CD4-positive, alpha-beta T cell treated with Interferon alpha-2 for 1 hour (primary cell): ENCODE data around the gene REL.
A peak's percentile ranks its signal among the peaks of the same experiment; 100 is the strongest.
"Not testable (repeated sequence)": the region's sequence is repeated elsewhere in the genome, so short reads cannot be mapped to it uniquely, and the experiment has no call there.

Experiments used
- DNase-seq, 2 donors: peaks; one replicate each; pipeline ENCODE4 v3.0.0-alpha.2; 2020 to 2022

Gene REL

DNA sequence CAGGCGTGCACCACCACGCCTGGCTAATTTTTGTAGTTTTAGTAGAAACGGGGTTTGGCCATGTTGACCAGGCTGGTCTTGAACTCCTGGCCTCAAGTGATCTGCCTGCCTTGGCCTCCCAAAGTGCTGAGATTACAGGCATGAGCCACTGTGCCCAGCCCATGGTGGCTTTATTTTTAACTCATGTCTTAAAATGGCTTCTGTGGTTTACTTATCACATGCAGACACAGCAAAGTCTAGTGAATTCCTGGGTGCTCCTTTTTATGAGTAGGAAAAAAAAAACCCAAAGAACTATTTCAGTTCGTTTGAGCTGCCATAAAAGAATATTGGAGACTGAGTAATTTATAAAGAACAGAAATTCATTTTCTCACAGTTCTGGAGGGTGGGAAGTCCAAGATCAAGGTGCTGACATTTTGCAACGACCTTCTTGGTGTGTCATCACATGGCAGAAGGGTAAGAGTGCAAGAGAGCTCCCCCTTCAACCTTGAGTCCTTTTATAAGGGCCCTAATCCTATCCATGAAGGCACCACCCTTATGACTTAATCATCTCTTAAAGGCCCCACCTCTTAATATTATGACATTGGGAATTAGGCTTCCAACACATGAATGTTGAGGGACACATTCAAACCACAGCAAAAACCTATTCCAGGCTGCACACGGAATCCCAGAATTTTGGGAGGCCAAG, 12.6 kb upstream of the REL start:
- no peak for DNase-seq

DNA sequence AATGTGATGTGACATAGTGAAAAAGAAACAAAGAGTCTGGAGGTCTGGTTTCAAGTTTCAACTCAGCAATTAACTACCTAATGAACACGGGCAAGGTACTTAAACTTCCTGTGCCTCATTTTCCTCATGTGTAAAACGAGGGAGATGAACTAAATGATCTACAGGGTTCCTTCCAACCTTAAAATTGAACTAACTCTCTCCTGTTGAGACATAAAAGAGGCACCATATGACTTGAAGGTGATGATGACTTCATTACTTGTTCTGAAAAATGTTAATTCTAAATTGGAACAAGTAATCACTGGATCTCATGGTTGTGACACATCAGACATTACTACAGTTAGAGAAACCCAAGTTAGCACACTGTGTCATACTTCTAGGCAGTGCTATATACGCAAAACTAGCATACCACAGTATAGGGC, 8.9 kb upstream of the REL start:
- DNase-seq: no peak

DNA sequence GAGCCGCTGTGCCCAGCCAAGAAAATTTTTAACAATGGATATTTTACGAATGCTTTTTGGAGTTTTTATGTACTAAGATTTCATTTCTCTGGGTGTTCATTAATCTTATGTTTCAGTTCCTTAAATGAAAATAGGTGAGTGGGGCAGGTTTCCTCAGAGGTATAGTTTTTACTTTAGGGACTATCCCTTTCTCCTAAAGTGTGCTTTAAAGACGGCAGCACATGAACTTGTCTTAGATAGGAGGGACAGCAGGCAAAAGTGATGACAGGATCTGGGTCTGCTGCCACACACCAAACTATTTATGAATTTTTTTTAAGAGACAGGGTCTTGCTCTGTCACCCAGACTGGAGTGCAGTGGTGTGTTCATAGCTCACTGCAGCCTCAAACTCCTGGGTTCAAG, 8.0 kb upstream of the REL start:
- DNase-seq: no peak

DNA sequence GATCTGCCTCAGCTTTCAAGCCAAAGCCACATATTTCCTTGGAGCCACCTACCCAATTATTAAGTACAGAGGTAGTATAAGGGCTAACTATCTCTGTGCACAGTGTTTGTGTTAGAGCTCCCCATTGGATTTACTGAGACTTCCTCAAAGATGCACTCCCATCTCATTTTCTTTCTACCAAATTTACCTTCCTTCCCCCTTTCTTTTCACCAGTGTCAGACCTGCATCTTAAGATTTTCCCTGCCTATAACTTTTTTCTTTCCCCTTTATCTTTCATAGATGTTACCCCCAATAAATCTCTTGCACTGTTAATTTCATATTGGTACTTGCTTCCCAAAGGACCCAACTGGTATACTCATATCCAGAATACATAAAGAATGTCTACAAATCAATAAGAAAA, 5.9 kb upstream of the REL start:
- no peak for DNase-seq

DNA sequence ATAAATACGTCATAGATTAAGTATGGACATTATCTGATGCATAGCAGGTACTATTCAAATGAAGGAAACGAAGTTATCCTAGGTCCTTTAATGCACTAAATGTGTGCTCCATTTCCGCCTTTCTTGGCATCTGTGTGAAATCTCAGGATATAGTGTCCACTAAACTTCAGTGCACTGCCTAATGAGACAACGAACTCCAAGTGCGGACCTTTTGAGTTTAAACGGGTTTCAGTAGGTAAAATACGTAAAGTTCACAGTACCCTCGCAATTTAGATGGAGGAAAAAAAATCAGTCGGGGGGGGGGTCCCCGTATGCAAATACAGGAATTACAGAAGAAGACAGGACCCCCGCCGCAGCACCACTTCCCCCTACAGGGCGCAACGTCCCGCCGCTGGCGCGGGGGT, 729 bp upstream of the REL start:
- no peak for DNase-seq

DNA sequence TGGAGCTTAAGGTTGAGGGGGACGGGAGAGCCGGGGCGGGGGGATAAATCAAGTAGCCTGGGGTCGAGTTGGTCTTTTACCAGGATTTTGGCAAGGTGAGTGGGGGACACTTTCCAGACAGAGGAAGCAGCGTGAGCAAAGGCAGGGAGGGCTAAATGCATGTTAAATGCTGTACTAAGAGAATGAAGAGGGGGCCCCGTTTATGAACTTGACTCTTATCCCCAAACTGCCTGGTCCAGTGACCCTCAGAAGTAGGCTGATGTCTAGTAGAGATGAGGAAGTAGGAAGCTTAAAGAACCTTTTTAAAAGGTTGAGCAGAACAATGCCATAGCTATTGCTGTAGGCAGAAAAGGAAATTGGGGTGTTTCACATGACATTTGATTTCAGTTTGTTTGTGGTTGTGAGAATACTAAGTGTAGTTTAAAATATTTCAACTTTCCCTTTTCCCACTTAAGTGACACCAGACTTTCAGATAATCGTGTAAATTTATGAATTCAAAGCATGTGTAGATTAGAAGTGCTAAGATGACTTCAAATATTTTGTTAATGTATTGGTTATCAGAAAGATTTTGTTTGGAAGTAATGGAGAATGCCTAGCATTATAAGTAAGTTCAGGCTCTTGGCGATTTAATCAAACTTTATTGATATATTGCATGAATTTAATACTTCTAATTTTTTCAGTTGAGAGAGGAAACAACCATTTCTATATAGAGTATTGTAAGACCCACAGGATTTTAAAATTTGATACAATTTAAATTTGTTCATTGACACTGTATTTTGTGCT, 1.8 kb downstream of the REL start:
- peak; percentile 54 to 55 for DNase-seq

DNA sequence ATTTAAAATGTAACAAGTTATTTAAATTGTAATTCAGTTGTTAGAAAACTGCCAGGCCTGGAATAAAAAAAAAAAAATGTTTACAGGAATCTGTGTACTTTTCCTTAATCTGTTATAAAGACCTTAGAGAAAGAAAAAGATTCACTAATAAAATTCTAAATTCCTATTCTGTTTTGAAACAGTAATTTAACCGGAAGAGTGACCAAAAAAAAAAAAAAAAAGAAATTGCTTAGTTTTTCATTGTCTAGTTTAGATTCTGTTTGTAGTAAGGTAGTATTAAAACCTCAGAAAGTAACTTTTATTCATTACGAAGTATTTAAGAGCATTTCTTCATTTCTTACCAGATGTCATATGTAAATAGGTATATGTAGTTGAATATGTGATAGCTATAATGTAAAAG, 2.5 kb downstream of the REL start:
- DNase-seq: no peak

DNA sequence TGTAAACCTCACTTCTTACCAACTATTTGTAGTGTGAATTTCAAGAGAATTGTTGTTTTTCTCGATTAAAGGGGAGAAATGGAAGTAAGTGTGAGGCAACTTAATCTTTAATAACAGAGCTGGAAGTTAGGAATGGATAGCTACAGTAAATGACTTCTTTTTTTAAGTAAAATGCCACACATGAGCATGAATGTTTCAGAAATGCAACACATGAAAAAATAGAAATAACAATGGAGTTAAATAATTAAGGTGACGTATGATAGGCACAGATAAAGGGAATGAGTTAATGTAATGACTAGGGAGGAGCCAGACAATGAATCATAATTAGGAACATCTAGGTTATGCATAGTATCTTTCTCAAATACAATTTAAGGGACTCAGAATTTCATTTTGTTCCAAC, 3.4 kb downstream of the REL start:
- peak in 1 of 2 donors; percentile 25 for DNase-seq

DNA sequence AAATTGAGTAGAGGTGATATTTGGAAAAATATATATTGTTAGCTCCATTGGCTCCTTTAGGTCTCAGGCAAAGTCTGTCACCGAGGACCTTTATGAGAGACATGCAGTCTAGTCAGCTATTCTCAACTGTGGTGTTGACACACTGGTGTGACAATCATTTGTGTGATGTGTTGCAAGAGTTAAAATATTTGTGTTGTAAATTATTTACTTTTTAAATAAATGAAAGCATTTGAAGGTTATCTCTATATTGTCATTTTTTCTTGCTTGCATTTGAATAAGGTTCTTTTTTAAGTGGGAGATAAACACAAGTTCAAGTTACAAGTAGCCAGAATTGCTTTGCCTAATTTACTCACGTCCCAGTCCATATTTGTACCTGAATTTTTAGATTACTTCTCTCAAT, 4.3 kb downstream of the REL start:
- no peak for DNase-seq

DNA sequence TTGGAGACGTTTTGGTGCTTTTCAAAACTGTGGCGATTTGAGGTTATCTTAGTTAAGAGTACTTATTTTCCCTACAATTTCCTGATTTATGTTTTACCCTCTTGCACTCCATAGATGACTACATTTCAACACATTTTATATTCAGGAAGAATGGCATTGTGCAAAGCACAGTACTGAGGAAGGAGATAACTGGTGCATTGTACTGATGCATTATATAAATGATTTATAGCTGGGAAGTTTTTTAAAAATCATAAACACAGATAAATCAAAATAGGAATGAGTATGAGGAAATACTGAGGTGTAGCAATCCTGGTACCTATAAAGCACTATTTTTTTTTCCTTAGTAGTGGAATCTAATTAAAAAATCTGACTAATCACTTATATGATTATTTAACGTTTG, 5.6 kb downstream of the REL start:
- no peak for DNase-seq

DNA sequence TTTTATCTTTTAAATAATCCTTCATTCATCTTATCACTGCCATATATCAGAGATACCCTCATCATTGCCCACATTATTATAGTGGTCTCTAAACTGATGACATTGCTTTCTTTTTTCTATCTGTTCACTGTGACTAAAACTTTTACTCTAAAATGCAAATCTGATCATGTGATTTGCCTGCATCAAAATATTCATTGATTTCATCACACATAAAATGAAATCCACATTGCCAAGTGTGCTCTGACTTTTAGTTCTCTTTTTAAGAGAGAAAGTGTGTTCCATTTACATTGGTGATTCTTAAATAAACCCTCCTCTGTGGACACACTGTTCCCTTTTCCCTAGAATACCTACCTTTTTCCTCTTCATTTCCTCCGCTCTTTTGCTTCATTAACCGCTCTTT, 7.5 kb downstream of the REL start:
- no peak for DNase-seq

DNA sequence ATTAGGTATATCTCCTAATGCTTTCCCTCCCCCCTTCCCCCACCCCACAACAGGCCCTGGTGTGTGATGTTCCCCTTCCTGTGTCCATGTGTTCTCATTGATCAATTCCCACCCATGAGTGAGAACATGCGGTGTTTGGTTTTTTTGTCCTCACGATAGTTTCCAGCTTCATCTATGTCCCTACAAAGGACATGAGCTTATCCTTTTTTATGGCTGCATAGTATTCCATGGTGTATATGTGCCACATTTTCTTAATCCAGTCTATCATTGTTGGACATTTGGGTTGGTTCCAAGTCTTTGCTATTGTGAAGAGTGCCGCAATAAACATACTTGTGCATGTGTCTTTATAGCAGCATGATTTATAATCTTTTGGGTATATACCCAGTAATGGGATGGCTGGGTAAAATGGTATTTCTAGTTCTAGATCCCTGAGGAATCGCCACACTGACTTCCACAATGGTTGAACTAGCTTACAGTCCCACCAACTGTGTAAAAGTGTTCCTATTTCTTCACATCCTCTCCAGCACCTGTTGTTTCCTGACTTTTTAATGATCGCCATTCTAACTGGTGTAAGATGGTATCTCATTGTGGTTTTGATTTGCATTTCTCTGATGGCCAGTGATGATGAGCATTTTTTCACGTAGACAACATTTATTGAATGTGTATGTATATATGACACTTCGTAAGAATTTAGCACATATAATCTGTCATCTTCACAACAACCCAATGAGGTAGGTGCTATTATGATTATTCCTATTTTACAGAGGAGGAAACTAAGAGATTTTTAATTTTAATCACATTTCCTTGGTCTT, 8.4 kb downstream of the REL start:
- not testable (repeated sequence) for DNase-seq

DNA sequence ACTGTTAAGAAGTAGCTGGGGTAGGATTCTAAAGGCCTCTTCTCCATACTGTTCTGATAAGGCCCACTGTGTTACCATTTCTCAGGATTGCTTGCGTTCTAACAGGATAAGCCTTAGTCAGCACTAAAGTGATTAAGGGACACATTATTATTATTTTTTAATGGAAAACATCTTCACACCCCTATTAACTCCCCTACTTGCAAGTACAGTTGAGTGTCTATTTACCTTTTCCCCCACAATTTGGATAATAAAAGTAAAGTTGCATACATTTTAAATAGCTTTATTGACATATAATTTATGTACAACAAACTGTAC, 9.0 kb downstream of the REL start:
- DNase-seq: no peak

DNA sequence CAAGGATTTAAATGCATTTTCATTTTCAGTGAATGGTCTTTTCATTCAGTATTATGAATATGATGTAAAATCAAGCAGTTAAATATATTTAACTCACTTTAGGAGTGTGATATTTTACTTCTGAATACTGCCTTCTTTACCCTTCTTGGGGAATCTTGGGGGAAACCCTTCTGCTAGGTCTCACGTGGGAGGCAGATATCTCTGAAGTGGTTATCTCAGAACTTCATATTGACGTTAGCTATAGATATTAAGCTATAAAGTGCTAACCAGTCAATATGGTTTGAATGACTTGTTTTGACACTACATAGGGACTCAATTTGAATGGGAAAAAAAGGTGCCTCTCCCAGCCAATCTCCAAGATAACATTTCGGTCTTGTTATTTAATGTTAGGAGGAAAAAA, 9.8 kb downstream of the REL start:
- peak in 1 of 2 donors; percentile 38 for DNase-seq

DNA sequence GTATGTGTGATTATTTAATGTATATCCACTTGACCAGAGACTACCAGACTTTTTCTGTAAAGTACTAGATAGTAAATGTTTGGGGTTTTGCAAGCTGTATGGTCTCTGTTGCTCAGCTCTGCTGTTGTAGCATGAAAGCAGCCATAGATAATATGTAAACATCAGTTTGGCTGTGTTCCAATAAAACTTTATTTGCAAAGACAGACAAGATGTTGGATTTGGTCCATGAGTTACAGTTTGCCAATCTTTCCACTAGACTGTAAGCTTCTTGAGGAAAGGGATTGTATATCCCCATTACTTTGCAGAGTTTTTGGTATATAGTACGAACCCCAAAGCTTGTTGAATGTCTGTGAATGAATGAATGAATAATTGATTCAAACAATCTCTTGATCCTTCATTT, 17.2 kb downstream of the REL start:
- no peak for DNase-seq

DNA sequence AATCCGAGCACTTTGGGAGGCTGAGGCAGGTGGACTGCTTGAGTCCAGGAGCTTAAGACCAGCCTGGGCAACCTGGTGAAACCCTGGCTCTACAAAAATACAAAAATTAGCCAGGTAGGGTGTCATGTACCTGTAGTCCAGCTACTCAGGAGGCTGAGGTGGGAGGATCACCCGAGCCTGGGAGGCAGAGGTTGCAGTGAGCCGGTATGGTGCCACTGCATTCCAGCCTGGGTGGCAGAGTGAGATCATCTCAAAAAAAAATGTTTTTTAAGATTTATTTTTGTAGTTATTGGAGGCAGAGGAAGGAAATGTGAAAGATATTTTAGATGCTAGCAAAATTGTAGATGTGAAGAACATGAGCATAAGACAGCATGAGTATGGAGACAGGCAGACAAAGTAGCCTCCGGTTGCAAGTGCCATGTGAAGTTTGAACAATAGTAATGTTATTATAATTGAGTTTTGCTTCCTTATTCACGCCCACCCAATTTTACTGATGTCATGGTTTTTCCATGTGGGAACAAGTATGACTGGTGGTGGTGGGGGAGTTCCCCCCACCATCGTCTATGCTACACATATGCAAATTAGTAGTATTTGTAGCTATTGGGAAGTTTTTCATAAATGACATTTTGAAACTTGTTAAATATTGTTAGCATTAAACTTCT, 18.0 kb downstream of the REL start:
- DNase-seq: no peak

DNA sequence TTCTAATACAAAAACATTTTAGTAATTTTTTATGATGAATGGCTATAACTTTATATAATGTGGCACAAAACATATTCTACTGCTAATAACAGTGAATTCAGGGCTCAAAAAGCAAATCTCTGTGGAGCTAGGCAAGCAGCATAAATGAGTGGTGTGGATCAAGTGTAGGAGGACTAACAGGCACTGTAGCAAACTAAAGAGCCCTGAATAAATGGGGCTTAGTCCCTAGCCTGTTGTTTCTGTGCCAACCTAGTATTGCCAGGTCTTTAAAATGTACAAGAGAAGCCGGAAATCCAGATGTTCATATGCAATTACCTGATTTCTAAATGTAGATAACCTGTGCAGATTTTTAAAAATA, 18.5 kb downstream of the REL start:
- no peak for DNase-seq

DNA sequence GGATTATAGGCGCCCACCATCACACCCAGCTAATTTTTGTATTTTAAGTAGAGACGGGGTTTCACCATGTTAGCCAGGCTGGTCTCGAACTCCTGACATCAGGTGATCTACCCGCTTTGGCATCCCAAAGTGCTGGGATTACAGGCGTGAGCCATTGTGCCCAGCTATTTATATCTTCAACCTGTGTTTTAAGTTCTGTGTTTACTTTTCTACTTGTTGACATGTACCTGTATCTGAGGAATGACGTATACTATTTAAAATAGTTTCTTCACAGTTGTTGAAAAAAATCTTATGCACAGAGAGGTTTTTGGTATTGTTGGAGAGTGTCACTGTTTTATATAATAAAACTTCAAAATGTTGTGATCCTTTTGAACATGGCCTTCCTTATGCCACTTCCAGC, 19.9 kb downstream of the REL start:
- not testable (repeated sequence) for DNase-seq

DNA sequence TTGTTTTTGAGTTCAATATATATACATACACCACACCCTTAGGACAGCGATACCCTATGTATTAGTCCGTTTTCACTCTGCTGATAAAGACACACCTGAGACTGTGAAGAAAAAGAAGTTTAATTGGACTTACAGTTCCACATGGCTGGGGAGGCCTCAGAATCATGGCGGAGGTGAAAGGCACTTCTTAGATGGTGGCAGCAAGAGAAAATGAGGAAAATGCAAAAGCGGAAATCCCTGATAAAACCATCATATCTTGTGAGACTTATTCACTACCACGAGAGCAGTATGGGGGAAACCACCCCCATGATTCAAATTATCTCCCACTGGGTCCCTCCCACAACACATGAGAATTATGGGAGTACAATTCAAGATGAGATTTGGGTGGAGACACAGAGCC, 24.5 kb downstream of the REL start:
- not testable (repeated sequence) for DNase-seq

DNA sequence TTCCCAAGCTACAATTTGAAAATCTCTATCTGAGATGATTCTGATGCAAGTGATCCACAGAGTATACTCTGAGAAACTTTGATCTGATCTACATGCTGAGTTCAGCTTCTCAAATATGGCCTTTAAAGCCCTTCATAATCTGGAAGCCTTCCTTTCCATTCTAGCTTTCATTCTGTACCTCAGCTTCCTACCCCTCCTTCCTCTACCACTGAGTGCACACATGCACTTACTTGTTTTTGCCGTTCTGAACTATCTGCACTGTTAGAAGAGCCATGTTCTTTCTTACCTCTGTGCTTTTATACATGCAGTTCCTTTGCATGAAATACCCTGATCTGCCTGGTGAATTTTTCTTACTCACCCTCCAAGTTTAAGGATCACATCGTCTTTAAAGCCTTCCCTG, 25.0 kb downstream of the REL start:
- DNase-seq: no peak

DNA sequence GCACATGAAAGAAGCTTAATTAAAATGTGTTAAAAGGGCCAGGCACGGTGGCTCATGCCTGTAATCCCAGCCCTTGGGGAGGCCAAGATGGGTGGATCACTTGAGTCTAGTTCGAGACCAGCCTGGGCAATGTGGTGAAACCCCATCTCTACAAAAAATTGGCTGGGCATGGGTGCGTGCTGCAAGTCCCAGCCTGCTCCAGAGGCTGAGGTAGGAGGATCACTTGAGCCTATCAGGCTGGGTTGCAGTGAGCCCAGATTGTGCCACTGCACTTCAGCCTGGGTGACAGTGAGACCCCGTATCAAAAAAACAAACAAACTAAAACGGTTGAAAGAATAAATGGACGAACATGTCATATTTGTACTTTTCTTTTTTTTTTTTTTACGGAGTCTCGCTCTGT, 26.0 kb downstream of the REL start:
- no peak for DNase-seq

DNA sequence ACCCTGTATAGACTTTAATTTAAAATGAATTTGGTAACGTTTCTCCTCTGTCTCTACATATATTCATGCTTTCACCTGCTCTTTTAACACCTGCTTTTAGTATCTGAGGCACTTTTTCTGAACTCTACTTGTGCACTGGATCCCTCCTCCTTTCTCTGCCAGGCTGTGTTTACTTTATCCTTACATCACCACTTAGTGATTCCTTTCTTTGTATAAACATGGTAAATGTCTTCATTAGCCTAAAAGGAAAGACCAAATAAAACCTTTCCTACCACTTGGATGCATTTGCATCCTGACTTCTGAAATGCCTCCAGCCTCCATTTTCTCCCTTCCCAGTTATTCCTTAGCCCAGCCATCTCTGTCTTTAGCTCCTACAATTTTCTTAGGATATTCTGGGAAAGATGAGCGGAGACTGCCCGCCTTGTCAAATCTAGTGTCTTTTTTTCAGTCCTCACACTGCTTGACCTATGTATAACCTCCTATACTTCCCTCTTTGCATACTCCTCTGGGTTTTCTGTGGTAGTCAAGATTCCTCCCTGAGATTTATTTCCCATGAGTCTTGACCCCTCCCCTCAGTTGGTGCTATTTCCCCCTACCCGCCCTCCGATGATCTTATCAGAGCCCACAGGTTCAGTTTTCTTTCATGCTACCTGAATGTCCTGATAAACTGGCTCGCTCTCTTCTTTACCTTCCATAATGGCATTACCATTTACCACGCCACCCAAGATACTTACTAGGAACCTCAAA, 44.8 kb downstream of the REL start:
- no peak for DNase-seq
